Transverse colon (tissue), 4 donors: Measurements from ENCODE around the gene PTPN4. TPM values are rescaled to one million over a fixed set of nuclear protein-coding genes. Genes with fewer than 3 reads are reported as not detected.

Source experiments
- DNase-seq: peaks from one replicate; pipeline ENCODE4 v3.0.0-alpha.2; 2019
- H3K27ac ChIP-seq, 4 donors: fragments of 200-600 bp; sonication (generic); 2 replicates each; pipeline ENCODE4 v1.5.1; 2016 to 2018; ENCODE audit warnings: inconsistent platforms in 4 of 4
- H3K27me3 ChIP-seq: fragments of 200-600 bp; sonication (generic); 2 replicates; pipeline ENCODE4 v1.5.1; 2017; ENCODE audit warnings: inconsistent platforms
- H3K36me3 ChIP-seq, 4 donors: fragments of 200-600 bp; sonication (generic); 2 replicates each; pipeline ENCODE4 v1.5.1; 2017 to 2019; ENCODE audit warnings: inconsistent platforms in 4 of 4
- H3K4me1 ChIP-seq, 4 donors: fragments of 200-600 bp; sonication (generic); 2 replicates each; pipeline ENCODE4 v1.5.1; 2017 to 2020; ENCODE audit warnings: inconsistent platforms in 4 of 4
- H3K4me3 ChIP-seq, 4 donors: fragments of 200-600 bp; sonication (generic); 1 replicate in 1 of 4; 2 replicates in 3 of 4; pipeline versions ENCODE4 v1.5.1 to v1.6.1; 2017 to 2019; ENCODE audit warnings: inconsistent platforms in 4 of 4
- H3K9me3 ChIP-seq, 2 donors: fragments of 200-600 bp; sonication (generic); 2 replicates each; pipeline ENCODE4 v1.5.1; 2017 to 2019; ENCODE audit warnings: inconsistent platforms in 2 of 2
- EP300 ChIP-seq: sonication (generic); formaldehyde crosslinking; IDR thresholded peaks from one replicate; pipeline ENCODE4 v1.6.1; 2017; ENCODE audit warnings: antibody characterized with exemption, low read depth
- POLR2A ChIP-seq: fragments of 450-650 bp; IDR thresholded peaks from one replicate; pipeline ENCODE4 v1.6.1; 2016; ENCODE audit warnings: antibody characterized with exemption, mild to moderate bottlenecking, moderate library complexity
- POLR2AphosphoS5 ChIP-seq, 3 donors: sonication (generic); formaldehyde crosslinking; IDR thresholded peaks; one replicate each; pipeline ENCODE4 v1.6.1; 2016; ENCODE audit warnings: antibody characterized with exemption in 3 of 3
- WGBS, 2 donors: methylation state at CpG; one replicate each; pipeline ENCODE4 v1.1.5; 2018; ENCODE audit warnings: low coverage in 1 of 2; 5-methylcytosine and 5-hydroxymethylcytosine counted together
- in situ Hi-C, 4 donors: fragments of 200-750 bp; cut with MboI; loops; one replicate each; pipeline versions ENCODE4 v1.15.0 to v1.15.1; 2017; ENCODE audit warnings: low sequenced_read_pairs in 3 of 4, low pct_ligation_motif_present in 1 of 4, low pct_unique_long_range_greater_than_20kb in 1 of 4
- intact Hi-C: fragments of 100-400 bp; cut with DNase I; formaldehyde crosslinking; loops from one replicate; pipeline ENCODE4 v1.15.1; 2023; ENCODE audit warnings: low total_unique reads
- total RNA-seq, 4 donors: library from RNA; depleted of rRNA; stranded (reverse); fragments of >200 nt; gene quantifications; one replicate each; pipeline ENCODE4 v1.1.0, GENCODE V29; 2016
- TF ChIP-seq, protein P1 (sequence below), 5 experiments: fragments of 200-600 bp in 3 of 5; fragments of 450-650 bp in 2 of 5; sonication (generic) in 3 of 5; IDR thresholded peaks; 1 replicate in 2 of 5; 2 replicates in 3 of 5; pipeline ENCODE4 v1.5.1; 2016 to 2017; ENCODE audit warnings: antibody characterized with exemption in 5 of 5, inconsistent platforms in 3 of 5, mild to moderate bottlenecking in 2 of 5, moderate library complexity in 1 of 5

The PTPN4 gene
- total RNA-seq, 4 donors from 2014 or later: 18.7 to 46.6 (median 25.8) TPM

DNA sequence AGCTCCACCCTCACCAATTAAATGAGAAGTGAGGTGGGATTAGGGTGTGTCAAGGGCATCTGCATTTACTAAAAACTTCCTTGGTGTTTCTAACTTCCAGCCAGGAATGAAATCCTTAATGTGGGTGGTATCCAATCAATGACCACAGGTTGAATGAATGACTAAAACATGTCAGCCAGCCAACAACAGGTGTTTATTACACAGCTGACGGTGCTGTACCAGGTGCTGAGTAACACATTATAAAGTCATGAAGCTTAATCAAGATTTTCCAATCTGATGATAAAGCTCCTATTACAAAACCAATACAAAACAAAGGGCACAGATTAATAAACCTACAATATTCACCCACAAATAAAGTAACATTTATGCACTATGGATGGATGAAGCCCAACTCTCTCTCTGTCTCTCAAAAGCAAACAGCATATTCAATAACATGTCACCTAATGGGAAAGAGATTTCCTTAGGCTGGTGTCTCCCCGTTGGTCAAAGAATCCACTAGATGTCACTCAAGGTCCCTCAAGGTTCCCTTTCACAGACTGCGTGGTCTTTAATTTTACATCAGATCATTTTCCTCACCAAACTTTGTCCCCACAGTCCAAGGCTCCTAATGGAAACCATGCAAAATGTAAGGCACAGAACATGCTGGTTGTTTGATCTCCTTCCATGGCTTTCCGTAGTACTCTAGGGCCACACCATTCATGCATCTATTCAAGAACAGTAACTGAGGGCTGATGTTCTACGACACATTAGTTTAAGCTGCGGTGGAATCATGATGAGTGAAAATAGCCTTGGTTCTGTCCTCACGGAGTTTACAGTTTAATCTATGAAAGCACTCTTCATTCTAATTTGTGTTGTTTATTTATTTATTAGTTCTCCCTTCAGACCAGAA, 6.4 kb upstream of the PTPN4 start:
- intact Hi-C loops: no loop called here
- in situ Hi-C loops: loop anchor here in 3 of 4 donors (10.0 kb wide), 2 partner anchors 72 to 422 kb away; no protein-coding TSS in a partner anchor
- H3K4me1 ChIP-seq: no peaks in the 10 kb centered on the region
- DNase-seq: no peak
- WGBS, 2 donors: 50 to 52% methylated on average over 6 to 7 of the region's 7 CpGs
- H3K4me3 ChIP-seq: no peak overlapping the region
- no peaks in the 10 kb centered on the region for H3K27me3 ChIP-seq
- TF ChIP-seq, protein P1, sequence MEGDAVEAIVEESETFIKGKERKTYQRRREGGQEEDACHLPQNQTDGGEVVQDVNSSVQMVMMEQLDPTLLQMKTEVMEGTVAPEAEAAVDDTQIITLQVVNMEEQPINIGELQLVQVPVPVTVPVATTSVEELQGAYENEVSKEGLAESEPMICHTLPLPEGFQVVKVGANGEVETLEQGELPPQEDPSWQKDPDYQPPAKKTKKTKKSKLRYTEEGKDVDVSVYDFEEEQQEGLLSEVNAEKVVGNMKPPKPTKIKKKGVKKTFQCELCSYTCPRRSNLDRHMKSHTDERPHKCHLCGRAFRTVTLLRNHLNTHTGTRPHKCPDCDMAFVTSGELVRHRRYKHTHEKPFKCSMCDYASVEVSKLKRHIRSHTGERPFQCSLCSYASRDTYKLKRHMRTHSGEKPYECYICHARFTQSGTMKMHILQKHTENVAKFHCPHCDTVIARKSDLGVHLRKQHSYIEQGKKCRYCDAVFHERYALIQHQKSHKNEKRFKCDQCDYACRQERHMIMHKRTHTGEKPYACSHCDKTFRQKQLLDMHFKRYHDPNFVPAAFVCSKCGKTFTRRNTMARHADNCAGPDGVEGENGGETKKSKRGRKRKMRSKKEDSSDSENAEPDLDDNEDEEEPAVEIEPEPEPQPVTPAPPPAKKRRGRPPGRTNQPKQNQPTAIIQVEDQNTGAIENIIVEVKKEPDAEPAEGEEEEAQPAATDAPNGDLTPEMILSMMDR (IDR thresholded peaks at IDR 0.05): peak; percentile 44 to 57 (median 50)
- no peak for TF ChIP-seq EP300
- TF ChIP-seq POLR2AphosphoS5 (IDR thresholded peaks at IDR 0.05): no peak
- no peak for TF ChIP-seq POLR2A
- H3K36me3 ChIP-seq: no peaks in the 10 kb centered on the region
- no peaks in the 10 kb centered on the region for H3K9me3 ChIP-seq
- no peak overlapping the region for H3K27ac ChIP-seq

DNA sequence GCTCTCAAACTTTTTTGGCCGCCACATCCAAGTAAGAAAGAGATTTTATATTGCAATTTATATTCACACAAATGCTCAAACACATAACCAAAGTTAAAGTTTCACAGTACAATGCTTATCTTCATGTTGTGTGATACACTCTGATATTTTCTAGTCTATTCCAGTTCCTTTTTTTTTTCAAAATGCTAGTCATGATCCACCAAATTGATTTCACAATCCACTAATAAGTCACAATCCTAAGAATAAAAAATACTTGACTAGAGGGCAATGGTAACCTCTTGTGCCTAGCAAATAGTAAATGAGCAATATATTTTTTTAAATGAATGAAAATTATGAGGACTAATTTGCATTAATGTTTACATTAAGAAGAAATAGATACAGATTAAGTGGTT, 5.8 kb upstream of the PTPN4 start:
- Histone ChIP-seq H3K36me3 (no peaks in the 10 kb centered on the region), H3K27me3 (no peaks in the 10 kb centered on the region), H3K27ac (no peak overlapping the region), H3K4me3 (no peak overlapping the region), H3K9me3 (no peaks in the 10 kb centered on the region), H3K4me1 (peaks cover 0 to 4% (median under 1%) of the 10 kb centered on the region in 4 donors)
- TF ChIP-seq POLR2A (no peak), POLR2AphosphoS5 (IDR thresholded peaks at IDR 0.05) (no peak), EP300 (no peak)
- TF ChIP-seq, protein P1 (IDR thresholded peaks at IDR 0.05): no peak
- in situ Hi-C loops: loop anchor here in 3 of 4 donors (10.0 kb wide), 2 partner anchors 71 to 421 kb away; no protein-coding TSS in a partner anchor
- DNase-seq: no peak
- 90 to 100% methylated on average over 1 of the region's 1 CpG for WGBS, 2 donors
- intact Hi-C loops: no loop called here

- WGBS, 2 donors: 22 to 44% methylated on average over 1 of the region's 1 CpG
- no peaks in the 10 kb centered on the region for H3K27me3 ChIP-seq
- intact Hi-C loops: loop anchor here (5.0 kb wide), 1 partner anchor 66 kb away; no protein-coding TSS in a partner anchor
- no peak for TF ChIP-seq EP300
- TF ChIP-seq, protein P1 (IDR thresholded peaks at IDR 0.05): no peak
- no peak for TF ChIP-seq POLR2A
- no peak for TF ChIP-seq POLR2AphosphoS5 (IDR thresholded peaks at IDR 0.05)
- peaks cover 0 to 11% (median 3%) of the 10 kb centered on the region in 4 donors for H3K4me1 ChIP-seq
- no peaks in the 10 kb centered on the region for H3K36me3 ChIP-seq
- in situ Hi-C loops: loop anchor here in 3 of 4 donors (10.0 kb wide), 2 partner anchors 69 to 419 kb away; no protein-coding TSS in a partner anchor
- no peak overlapping the region for H3K4me3 ChIP-seq
- H3K27ac ChIP-seq: no peak overlapping the region
- DNase-seq: no peak
- no peaks in the 10 kb centered on the region for H3K9me3 ChIP-seq
Measured at GRCh38 chr2:119755906-119756305, 3.8 kb upstream of the PTPN4 start.

GRCh38 chr2:119756837-119757236, 2.9 kb upstream of the PTPN4 start:
- DNase-seq: peak; percentile 19
- Histone ChIP-seq H3K36me3 (no peaks in the 10 kb centered on the region), H3K9me3 (no peaks in the 10 kb centered on the region), H3K4me3 (no peak overlapping the region), H3K27me3 (no peaks in the 10 kb centered on the region), H3K27ac (peak overlapping the region in 2 of 4 donors; percentile 8 to 16), H3K4me1 (peaks cover 9 to 16% (median 12%) of the 10 kb centered on the region in 4 donors)
- 49% methylated on average over 5 of the region's 5 CpGs; no CpG with 5 or more reads in 1 of the 2 donors for WGBS, 2 donors
- in situ Hi-C loops (loop anchor here in 3 of 4 donors (10.0 kb wide), 2 partner anchors 68 to 418 kb away; no protein-coding TSS in a partner anchor), intact Hi-C loops (loop anchor here (5.0 kb wide), 1 partner anchor 65 kb away; no protein-coding TSS in a partner anchor)
- no peak for TF ChIP-seq POLR2A
- TF ChIP-seq POLR2AphosphoS5 (IDR thresholded peaks at IDR 0.05): no peak
- TF ChIP-seq, protein P1 (IDR thresholded peaks at IDR 0.05): no peak
- no peak for TF ChIP-seq EP300
